CD4-positive, alpha-beta T cell (primary cell): ENCODE results near the gene ADAMTS1. TPM values are rescaled to one million over a fixed set of nuclear protein-coding genes. Genes with fewer than 3 reads are reported as not detected.

Source experiments
- ATAC-seq: fragments of 200-7000 bp; cut with Tn5 transposase; one replicate; pipeline ENCODE4 v1.10.0; 2022; ENCODE audit warnings: mild to moderate bottlenecking; ENCODE audit not compliant: poor library complexity
- CTCF ChIA-PET: fragments of 350-600 bp; sonication (Branson Sonifier 250); formaldehyde crosslinking; loops from one replicate; lab custom pipeline; 2021; ENCODE audit warnings: antibody characterized with exemption, inconsistent platforms; lab: Charles Lee
- POLR2A ChIA-PET: fragments of 350-600 bp; sonication (Branson Sonifier 250); formaldehyde crosslinking; loops from one replicate; lab custom pipeline; 2021; ENCODE audit warnings: antibody characterized with exemption, inconsistent platforms; lab: Charles Lee
- DNase-seq, 14 experiments: peaks; one replicate each; pipeline ENCODE4 v3.0.0-alpha.2; 2013 to 2020; ENCODE audit warnings: mixed read lengths in 2 of 14
- H3K27ac ChIP-seq, 2 donors: one replicate each; pipeline versions ENCODE4 v1.5.1 to v1.7.0; 2013; ENCODE audit warnings: low read length in 2 of 2, low read depth in 1 of 2, mild to moderate bottlenecking in 1 of 2
- H3K27me3 ChIP-seq, 2 experiments: 1 replicate in 1 of 2; 2 replicates in 1 of 2; pipeline versions ENCODE4 v1.6.1 to v1.7.0; 2013; ENCODE audit warnings: low read length in 2 of 2, control low read depth in 1 of 2, mild to moderate bottlenecking in 1 of 2, moderate library complexity in 1 of 2; ENCODE audit not compliant: insufficient read depth in 2 of 2, control insufficient read depth in 1 of 2
- H3K36me3 ChIP-seq: one replicate; pipeline ENCODE4 v1.6.1; 2013; ENCODE audit warnings: low read length, control low read depth; ENCODE audit not compliant: insufficient read depth
- H3K4me1 ChIP-seq: one replicate; pipeline ENCODE4 v1.6.1; 2013; ENCODE audit warnings: low read length, control low read depth; ENCODE audit not compliant: insufficient read depth
- H3K4me3 ChIP-seq: one replicate; pipeline ENCODE4 v1.5.1; 2013; ENCODE audit warnings: mild to moderate bottlenecking, low read length, moderate library complexity
- H3K9me3 ChIP-seq, 2 experiments: 1 replicate in 1 of 2; 2 replicates in 1 of 2; pipeline versions ENCODE4 v1.6.1 to v1.7.0; 2013; ENCODE audit warnings: low read length in 2 of 2, mild to moderate bottlenecking in 2 of 2, control low read depth in 1 of 2, moderate library complexity in 1 of 2; ENCODE audit not compliant: control insufficient read depth in 1 of 2, insufficient read depth in 1 of 2
- H3K27ac Mint-ChIP-seq: one replicate; pipeline ENCODE4 v1.8.0; 2020; ENCODE audit warnings: mixed read lengths
- H3K27me3 Mint-ChIP-seq: one replicate; pipeline ENCODE4 v1.8.0; 2021; ENCODE audit warnings: mixed read lengths
- H3K36me3 Mint-ChIP-seq: one replicate; pipeline ENCODE4 v1.8.0; 2021; ENCODE audit warnings: low read depth, mixed read lengths
- H3K4me1 Mint-ChIP-seq: one replicate; pipeline ENCODE4 v1.8.0; 2021; ENCODE audit warnings: low read depth, mixed read lengths
- H3K4me3 Mint-ChIP-seq: one replicate; pipeline ENCODE4 v1.8.0; 2020; ENCODE audit warnings: mild to moderate bottlenecking, mixed read lengths
- H3K9me3 Mint-ChIP-seq: one replicate; pipeline ENCODE4 v1.8.0; 2020; ENCODE audit warnings: mixed read lengths
- intact Hi-C, 2 experiments: fragments of 100-400 bp; cut with DNase I in 1 of 2; cut with micrococcal nuclease in 1 of 2; formaldehyde crosslinking; loops; one replicate each; pipeline versions ENCODE4 v1.15.1 to v1.9.0; 2023 to 2025; cut with DNase I, micrococcal nuclease
- total RNA-seq, 174 experiments: library from RNA in 2 of 174; stranded (reverse) in 2 of 174; gene quantifications; one replicate each; pipeline ENCODE4 v1.2.3 and lab custom pipeline; 2021 to 2026
- TF ChIP-seq, protein P1 (sequence below): fragments of 200-600 bp; IDR thresholded peaks from one replicate; pipeline ENCODE4 v1.8.0; 2022; ENCODE audit warnings: antibody characterized with exemption, mild to moderate bottlenecking

Gene ADAMTS1
- total RNA-seq, 2 experiments from 2014 or later, result 0.08 to 0.25 TPM

DNA sequence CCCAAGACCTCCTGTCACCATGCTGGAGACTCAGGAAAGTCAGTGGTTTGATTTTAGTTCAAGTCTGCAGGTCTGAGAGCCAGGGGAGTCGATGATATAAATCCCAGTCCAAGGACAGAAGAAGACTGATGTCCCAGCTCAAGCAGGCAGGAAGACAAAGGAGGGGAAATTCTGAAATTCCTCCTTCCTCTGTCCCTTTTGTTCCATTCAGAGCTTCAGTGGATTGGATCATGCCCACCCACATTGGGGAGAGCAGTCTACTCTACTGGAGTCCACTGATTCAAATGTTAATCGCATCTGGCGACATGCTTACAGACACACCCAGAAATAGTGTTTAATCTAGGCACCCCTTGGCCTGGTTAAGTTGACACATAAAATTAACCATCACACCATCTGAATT lies 7.2 kb upstream of the ADAMTS1 start:
- CTCF ChIA-PET, result no interaction called here

DNA sequence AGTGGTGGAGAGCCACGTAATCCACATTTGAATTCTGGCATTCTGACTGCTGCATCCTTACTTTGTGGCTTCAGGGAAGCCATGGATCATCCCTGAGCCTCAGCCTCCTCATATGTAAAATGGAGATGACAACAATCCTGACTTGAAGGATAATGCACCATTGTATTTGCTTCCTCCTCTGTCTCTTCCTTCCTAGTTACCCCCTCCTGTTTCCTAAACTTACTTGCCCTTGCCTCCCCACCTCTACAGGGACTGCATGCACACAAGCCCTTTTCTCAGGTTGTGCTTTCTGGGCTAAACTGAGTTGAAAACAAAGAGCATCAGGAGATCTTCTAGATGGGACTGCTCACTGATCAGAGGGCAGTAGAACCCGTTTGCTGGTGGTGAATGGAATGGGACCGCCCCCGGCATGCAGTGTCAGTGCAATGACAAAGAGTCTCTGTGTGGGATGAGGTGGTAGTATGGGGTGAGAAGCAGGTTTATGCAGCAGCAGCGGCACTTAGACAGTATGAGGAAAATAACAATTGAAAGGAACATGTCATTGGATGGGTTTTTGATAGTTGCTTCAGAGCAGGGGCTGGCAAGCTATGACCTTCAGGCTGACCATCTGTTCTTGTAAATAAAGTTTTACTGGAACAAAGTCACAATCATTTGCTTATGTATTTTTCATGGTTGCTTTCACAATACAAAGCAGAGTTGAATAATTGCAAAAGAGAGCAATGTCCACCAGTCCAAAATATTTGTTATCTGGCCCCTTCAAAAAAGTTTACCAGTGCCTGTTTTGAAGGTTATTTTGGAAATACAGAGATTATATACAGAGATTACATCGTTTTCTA lies 6.1 kb upstream of the ADAMTS1 start:
- intact Hi-C loops, result loop anchor here in 1 of 2 experiments (10.0 kb wide), 1 partner anchor 1663 kb away; no protein-coding TSS in a partner anchor
- Histone ChIP-seq H3K4me3 (no peak overlapping the region), H3K27ac (no peak overlapping the region), H3K9me3 (peaks cover 0 to 3% of the 10 kb centered on the region in 2 experiments), H3K36me3 (no peaks in the 10 kb centered on the region), H3K4me1 (peaks cover 9% of the 10 kb centered on the region), H3K27me3 (peaks cover 7 to 29% of the 10 kb centered on the region in 2 experiments)
- ATAC-seq, result no peak
- Mint-ChIP-seq H3K36me3 (no peaks in the 10 kb centered on the region), H3K9me3 (no peaks in the 10 kb centered on the region), H3K4me1 (peaks cover 11% of the 10 kb centered on the region), H3K27ac (no peak overlapping the region), H3K27me3 (peaks cover 51% of the 10 kb centered on the region), H3K4me3 (no peak overlapping the region)
- no peak for DNase-seq
- TF ChIP-seq, protein P1, sequence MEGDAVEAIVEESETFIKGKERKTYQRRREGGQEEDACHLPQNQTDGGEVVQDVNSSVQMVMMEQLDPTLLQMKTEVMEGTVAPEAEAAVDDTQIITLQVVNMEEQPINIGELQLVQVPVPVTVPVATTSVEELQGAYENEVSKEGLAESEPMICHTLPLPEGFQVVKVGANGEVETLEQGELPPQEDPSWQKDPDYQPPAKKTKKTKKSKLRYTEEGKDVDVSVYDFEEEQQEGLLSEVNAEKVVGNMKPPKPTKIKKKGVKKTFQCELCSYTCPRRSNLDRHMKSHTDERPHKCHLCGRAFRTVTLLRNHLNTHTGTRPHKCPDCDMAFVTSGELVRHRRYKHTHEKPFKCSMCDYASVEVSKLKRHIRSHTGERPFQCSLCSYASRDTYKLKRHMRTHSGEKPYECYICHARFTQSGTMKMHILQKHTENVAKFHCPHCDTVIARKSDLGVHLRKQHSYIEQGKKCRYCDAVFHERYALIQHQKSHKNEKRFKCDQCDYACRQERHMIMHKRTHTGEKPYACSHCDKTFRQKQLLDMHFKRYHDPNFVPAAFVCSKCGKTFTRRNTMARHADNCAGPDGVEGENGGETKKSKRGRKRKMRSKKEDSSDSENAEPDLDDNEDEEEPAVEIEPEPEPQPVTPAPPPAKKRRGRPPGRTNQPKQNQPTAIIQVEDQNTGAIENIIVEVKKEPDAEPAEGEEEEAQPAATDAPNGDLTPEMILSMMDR, result no peak
- POLR2A ChIA-PET, result no interaction called here
- CTCF ChIA-PET, result interaction anchor here (1.6 kb wide), 1 partner anchor 1894 kb away, joined by 7 read pairs; no protein-coding TSS in a partner anchor

More for the DNA sequence above, 7.2 kb upstream of the ADAMTS1 start:
- Mint-ChIP-seq H3K27ac (no peak overlapping the region), H3K4me3 (no peak overlapping the region), H3K36me3 (no peaks in the 10 kb centered on the region), H3K27me3 (peaks cover 40% of the 10 kb centered on the region), H3K9me3 (no peaks in the 10 kb centered on the region), H3K4me1 (peaks cover under 1% of the 10 kb centered on the region)
- H3K4me1 ChIP-seq, result no peaks in the 10 kb centered on the region
- POLR2A ChIA-PET, result no interaction called here
- intact Hi-C loops, result loop anchor here (2.0 to 10.0 kb wide), 2 partner anchors 1662 to 1890 kb away; no protein-coding TSS in a partner anchor
- ATAC-seq (no peak), DNase-seq (no peak)
- H3K27ac ChIP-seq, result no peak overlapping the region
- no peaks in the 10 kb centered on the region for H3K36me3 ChIP-seq
- peaks cover 0 to 19% of the 10 kb centered on the region in 2 experiments for H3K27me3 ChIP-seq
- TF ChIP-seq, protein P1, result no peak
- no peak overlapping the region for H3K4me3 ChIP-seq
- no peaks in the 10 kb centered on the region for H3K9me3 ChIP-seq

DNA sequence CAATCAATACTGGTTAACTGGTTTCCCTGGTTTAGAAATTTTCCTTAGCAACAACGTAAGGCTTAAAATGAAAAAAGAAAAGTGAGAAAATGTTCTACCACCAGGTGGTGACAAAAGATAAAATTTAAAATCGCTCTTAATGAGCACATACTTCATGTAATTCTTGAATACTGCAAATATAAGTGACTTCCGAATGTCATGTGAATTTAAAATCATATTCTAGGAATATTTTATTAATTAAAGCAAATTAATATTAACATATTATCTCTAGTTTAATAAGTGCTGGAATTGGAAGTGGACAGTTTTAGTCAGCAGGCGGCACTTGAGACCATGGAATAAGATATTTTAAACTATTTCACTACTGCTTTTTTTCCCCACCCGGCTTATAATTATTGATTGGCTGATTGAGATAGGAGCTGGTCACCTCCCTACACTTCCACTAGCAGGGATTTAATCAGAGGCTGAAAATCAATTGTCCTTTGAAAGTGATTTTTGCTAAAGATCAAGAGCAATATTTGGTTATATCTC lies 5.0 kb upstream of the ADAMTS1 start:
- Histone ChIP-seq H3K4me3 (no peak overlapping the region), H3K4me1 (peaks cover 19% of the 10 kb centered on the region), H3K9me3 (peaks cover 0 to 13% of the 10 kb centered on the region in 2 experiments), H3K27me3 (peaks cover 19 to 40% of the 10 kb centered on the region in 2 experiments), H3K36me3 (no peaks in the 10 kb centered on the region), H3K27ac (no peak overlapping the region)
- peaks cover 20% of the 10 kb centered on the region for H3K4me1 Mint-ChIP-seq
- H3K36me3 Mint-ChIP-seq, result no peaks in the 10 kb centered on the region
- DNase-seq, result peak in 3 of 14 experiments; percentile 23 to 27 (median 26)
- ChIA-PET CTCF (interaction anchor here (1.6 kb wide), 1 partner anchor 1895 kb away, joined by 7 read pairs; no protein-coding TSS in a partner anchor), POLR2A (no interaction called here)
- intact Hi-C loops, result loop anchor here in 1 of 2 experiments (10.0 kb wide), 1 partner anchor 1665 kb away; no protein-coding TSS in a partner anchor
- no peaks in the 10 kb centered on the region for H3K9me3 Mint-ChIP-seq
- TF ChIP-seq, protein P1, result no peak
- no peak overlapping the region for H3K4me3 Mint-ChIP-seq
- no peak overlapping the region for H3K27ac Mint-ChIP-seq
- ATAC-seq, result no peak
- H3K27me3 Mint-ChIP-seq, result peaks cover 61% of the 10 kb centered on the region
